ENCODE data around the gene UBL7. TPM values are rescaled to one million over a fixed set of nuclear protein-coding genes. Genes with fewer than 3 reads are reported as not detected.

UBL7 gene
- total and polyA plus RNA-seq, 3 donors from 2014 or later: 61.9 to 104 (median 70.6) TPM

GRCh38 chr15:74470631-74471395, 9.9 kb upstream of the UBL7 start:
- Histone ChIP-seq H3K9me3 (no peaks in the 10 kb centered on the region), H3K4me1 (no peaks in the 10 kb centered on the region), H3K36me3 (ENCODE audit: low read depth, missing control alignments) (no peaks in the 10 kb centered on the region), H3K27me3 (no peaks in the 10 kb centered on the region), H3K27ac (no peak overlapping the region), H3K4me3 (no peak overlapping the region)
- TF ChIP-seq, protein P1, sequence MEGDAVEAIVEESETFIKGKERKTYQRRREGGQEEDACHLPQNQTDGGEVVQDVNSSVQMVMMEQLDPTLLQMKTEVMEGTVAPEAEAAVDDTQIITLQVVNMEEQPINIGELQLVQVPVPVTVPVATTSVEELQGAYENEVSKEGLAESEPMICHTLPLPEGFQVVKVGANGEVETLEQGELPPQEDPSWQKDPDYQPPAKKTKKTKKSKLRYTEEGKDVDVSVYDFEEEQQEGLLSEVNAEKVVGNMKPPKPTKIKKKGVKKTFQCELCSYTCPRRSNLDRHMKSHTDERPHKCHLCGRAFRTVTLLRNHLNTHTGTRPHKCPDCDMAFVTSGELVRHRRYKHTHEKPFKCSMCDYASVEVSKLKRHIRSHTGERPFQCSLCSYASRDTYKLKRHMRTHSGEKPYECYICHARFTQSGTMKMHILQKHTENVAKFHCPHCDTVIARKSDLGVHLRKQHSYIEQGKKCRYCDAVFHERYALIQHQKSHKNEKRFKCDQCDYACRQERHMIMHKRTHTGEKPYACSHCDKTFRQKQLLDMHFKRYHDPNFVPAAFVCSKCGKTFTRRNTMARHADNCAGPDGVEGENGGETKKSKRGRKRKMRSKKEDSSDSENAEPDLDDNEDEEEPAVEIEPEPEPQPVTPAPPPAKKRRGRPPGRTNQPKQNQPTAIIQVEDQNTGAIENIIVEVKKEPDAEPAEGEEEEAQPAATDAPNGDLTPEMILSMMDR (IDR thresholded peaks at IDR 0.05): no peak
- TF ChIP-seq POLR2A (IDR thresholded peaks at IDR 0.05): no peak
- intact Hi-C loops (cut with DNase I; ENCODE audit: low total_unique reads): no loop called here
- 94 to 96% methylated on average over 12 of the region's 12 CpGs for WGBS, 2 donors
- no peak for DNase-seq

GRCh38 chr15:74468341-74469032, 7.5 kb upstream of the UBL7 start:
- WGBS, 2 donors: 93 to 94% methylated on average over 6 of the region's 6 CpGs
- Histone ChIP-seq H3K36me3 (ENCODE audit: low read depth, missing control alignments) (no peaks in the 10 kb centered on the region), H3K9me3 (no peaks in the 10 kb centered on the region), H3K4me3 (no peak overlapping the region), H3K27me3 (no peaks in the 10 kb centered on the region), H3K4me1 (no peaks in the 10 kb centered on the region), H3K27ac (no peak overlapping the region)
- no peak for DNase-seq
- TF ChIP-seq, protein P1 (IDR thresholded peaks at IDR 0.05): no peak
- no peak for TF ChIP-seq POLR2A (IDR thresholded peaks at IDR 0.05)
- intact Hi-C loops (cut with DNase I; ENCODE audit: low total_unique reads): no loop called here

- Histone ChIP-seq H3K9me3 (no peaks in the 10 kb centered on the region), H3K4me1 (no peaks in the 10 kb centered on the region), H3K36me3 (ENCODE audit: low read depth, missing control alignments) (no peaks in the 10 kb centered on the region), H3K27ac (no peak overlapping the region), H3K27me3 (no peaks in the 10 kb centered on the region), H3K4me3 (no peak overlapping the region)
- 94 to 96% methylated on average over 1 of the region's 1 CpG for WGBS, 2 donors
- intact Hi-C loops (cut with DNase I; ENCODE audit: low total_unique reads): no loop called here
- no peak for DNase-seq
- TF ChIP-seq, protein P1 (IDR thresholded peaks at IDR 0.05): no peak
- no peak for TF ChIP-seq POLR2A (IDR thresholded peaks at IDR 0.05)
These were observed 5.6 kb upstream of the UBL7 start for GRCh38 chr15:74466570-74466969.

- no peak for TF ChIP-seq POLR2A (IDR thresholded peaks at IDR 0.05)
- Histone ChIP-seq H3K36me3 (ENCODE audit: low read depth, missing control alignments) (no peaks in the 10 kb centered on the region), H3K4me1 (peaks cover 5% of the 10 kb centered on the region), H3K9me3 (no peaks in the 10 kb centered on the region), H3K27me3 (no peaks in the 10 kb centered on the region), H3K27ac (no peak overlapping the region), H3K4me3 (no peak overlapping the region)
- 88 to 96% methylated on average over 2 of the region's 2 CpGs for WGBS, 2 donors
- intact Hi-C loops (cut with DNase I; ENCODE audit: low total_unique reads): no loop called here
- DNase-seq: no peak
These were observed 3.9 kb upstream of the UBL7 start for GRCh38 chr15:74464897-74465296.

DNA sequence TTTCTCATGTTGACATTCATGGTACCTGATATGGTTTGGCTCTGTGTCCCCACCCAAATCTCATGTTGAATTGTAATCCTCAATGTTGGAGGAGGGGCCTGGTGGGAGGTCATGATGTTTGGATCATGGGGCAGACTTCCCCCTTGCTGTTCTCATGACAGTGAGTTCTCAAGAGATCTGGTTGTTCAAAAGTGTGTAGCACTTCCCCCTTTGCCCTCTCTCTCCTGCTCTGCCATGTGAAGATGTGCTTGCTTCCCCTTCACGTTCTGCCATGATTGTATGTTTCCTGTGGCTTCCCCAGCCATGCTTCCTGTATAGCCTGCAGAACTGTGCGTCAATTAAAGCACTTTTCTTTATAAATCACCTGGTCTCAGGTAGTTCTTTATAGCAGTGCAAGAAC, 3.3 kb upstream of the UBL7 start:
- Histone ChIP-seq H3K9me3 (no peaks in the 10 kb centered on the region), H3K4me3 (no peak overlapping the region), H3K27me3 (no peaks in the 10 kb centered on the region), H3K27ac (no peak overlapping the region), H3K4me1 (peaks cover 5% of the 10 kb centered on the region), H3K36me3 (ENCODE audit: low read depth, missing control alignments) (no peaks in the 10 kb centered on the region)
- TF ChIP-seq POLR2A (IDR thresholded peaks at IDR 0.05): no peak
- TF ChIP-seq, protein P1 (IDR thresholded peaks at IDR 0.05): no peak
- no peak for DNase-seq
- WGBS, 2 donors: 70 to 92% methylated on average over 2 of the region's 2 CpGs
- intact Hi-C loops (cut with DNase I; ENCODE audit: low total_unique reads): no loop called here

Measured in testis (tissue), 3 donors.